ENCODE measurements around the gene TOMM40L.

TOMM40L gene

DNA sequence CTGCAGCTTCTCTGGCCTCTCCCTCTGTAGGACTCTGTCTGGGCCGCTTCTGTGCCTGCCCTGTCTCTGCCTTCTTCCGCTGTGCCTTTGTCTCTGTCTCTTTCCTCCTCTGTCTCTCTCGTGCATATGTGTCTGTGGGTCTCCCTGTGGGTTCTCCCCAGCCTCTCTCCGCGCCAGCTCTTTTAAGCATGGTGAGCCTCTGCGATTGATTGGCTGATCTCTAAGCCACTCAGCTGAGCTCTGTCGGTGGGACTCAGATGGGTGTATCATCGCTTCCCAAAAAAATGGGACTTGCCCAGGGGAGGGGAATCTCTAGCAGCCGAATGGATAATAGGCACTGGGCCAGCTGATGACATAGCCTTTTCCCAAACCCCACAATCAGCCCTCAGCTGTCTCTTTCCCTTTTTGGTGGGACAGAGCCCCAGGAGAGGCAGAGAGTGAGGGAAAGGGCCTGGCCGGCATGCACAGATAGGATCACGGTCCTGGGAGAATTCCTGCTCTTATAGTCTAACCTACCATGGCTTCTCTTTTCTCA lies 26.9 kb upstream of the TOMM40L start, which contains the start of gene ADAMTS4:
Gene ADAMTS4, minus strand, starts transcription at position 158 of the 535 bp plus-strand sequence. CDS start 427 bp downstream, outside the sequence.
- 0 out of 2 replicates have a peak, but pooled peaks have one; percentile 10 for TF ChIP-seq TAF1 (IDR thresholded peaks at IDR 0.05; ENCODE audit: borderline replicate concordance, insufficient read depth, low read length)
- TF ChIP-seq, protein P1, sequence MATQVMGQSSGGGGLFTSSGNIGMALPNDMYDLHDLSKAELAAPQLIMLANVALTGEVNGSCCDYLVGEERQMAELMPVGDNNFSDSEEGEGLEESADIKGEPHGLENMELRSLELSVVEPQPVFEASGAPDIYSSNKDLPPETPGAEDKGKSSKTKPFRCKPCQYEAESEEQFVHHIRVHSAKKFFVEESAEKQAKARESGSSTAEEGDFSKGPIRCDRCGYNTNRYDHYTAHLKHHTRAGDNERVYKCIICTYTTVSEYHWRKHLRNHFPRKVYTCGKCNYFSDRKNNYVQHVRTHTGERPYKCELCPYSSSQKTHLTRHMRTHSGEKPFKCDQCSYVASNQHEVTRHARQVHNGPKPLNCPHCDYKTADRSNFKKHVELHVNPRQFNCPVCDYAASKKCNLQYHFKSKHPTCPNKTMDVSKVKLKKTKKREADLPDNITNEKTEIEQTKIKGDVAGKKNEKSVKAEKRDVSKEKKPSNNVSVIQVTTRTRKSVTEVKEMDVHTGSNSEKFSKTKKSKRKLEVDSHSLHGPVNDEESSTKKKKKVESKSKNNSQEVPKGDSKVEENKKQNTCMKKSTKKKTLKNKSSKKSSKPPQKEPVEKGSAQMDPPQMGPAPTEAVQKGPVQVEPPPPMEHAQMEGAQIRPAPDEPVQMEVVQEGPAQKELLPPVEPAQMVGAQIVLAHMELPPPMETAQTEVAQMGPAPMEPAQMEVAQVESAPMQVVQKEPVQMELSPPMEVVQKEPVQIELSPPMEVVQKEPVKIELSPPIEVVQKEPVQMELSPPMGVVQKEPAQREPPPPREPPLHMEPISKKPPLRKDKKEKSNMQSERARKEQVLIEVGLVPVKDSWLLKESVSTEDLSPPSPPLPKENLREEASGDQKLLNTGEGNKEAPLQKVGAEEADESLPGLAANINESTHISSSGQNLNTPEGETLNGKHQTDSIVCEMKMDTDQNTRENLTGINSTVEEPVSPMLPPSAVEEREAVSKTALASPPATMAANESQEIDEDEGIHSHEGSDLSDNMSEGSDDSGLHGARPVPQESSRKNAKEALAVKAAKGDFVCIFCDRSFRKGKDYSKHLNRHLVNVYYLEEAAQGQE (IDR thresholded peaks at IDR 0.05; ENCODE audit: insufficient read depth in 1 of 2, low read depth in 2 of 2, low read length in 2 of 2): no peak
- TF ChIP-seq FOXP2 (optimal IDR thresholded peaks at IDR 0.05; ENCODE audit: borderline replicate concordance, extremely low read depth, extremely low read length, insufficient read depth): no peak
- peak; percentile 86; the same call in 1 of the 2 replicates for TF ChIP-seq POLR2AphosphoS5 (IDR thresholded peaks at IDR 0.05; ENCODE audit: low read depth, low read length)
- TF ChIP-seq SIN3A (IDR thresholded peaks at IDR 0.05; ENCODE audit: borderline replicate concordance, insufficient read depth, low read length): no peak

DNA sequence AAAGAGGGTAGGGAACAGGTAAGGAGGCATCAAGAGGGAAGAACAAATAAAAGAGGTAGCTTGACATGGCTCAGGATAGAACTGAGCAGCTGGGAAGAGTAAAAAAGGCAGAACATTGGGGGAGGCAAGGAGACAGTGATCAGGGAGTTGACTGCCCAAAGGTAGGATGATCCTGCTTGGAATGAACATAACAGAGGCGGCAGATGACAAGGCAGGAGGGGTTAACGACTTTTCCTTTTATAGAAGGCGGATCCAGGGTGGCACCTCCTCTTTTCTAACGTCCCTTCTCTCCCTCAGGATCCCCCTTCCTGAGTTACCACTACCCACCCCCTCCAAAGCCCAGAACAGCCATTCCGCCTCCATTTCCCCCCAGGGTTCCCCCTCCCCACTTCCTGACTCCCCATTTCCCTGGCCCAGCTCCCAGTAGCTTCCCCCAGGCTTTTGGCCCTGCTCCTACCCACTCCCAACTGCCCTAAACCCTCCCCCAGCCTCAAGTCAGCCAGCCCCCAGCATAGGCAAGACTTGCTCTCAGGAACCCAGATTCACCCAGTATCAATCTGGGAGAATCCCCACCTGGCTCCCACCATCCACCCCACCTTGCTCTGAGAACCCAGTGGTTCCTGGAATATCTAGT lies 26.2 kb upstream of the TOMM40L start:
- TF ChIP-seq TAF1 (IDR thresholded peaks at IDR 0.05; ENCODE audit: borderline replicate concordance, insufficient read depth, low read length) (no peak), SIN3A (IDR thresholded peaks at IDR 0.05; ENCODE audit: borderline replicate concordance, insufficient read depth, low read length) (no peak), FOXP2 (optimal IDR thresholded peaks at IDR 0.05; ENCODE audit: borderline replicate concordance, extremely low read depth, extremely low read length, insufficient read depth) (no peak), POLR2AphosphoS5 (IDR thresholded peaks at IDR 0.05; ENCODE audit: low read depth, low read length) (no peak)
- TF ChIP-seq, protein P1 (IDR thresholded peaks at IDR 0.05; ENCODE audit: insufficient read depth in 1 of 2, low read depth in 2 of 2, low read length in 2 of 2): no peak

DNA sequence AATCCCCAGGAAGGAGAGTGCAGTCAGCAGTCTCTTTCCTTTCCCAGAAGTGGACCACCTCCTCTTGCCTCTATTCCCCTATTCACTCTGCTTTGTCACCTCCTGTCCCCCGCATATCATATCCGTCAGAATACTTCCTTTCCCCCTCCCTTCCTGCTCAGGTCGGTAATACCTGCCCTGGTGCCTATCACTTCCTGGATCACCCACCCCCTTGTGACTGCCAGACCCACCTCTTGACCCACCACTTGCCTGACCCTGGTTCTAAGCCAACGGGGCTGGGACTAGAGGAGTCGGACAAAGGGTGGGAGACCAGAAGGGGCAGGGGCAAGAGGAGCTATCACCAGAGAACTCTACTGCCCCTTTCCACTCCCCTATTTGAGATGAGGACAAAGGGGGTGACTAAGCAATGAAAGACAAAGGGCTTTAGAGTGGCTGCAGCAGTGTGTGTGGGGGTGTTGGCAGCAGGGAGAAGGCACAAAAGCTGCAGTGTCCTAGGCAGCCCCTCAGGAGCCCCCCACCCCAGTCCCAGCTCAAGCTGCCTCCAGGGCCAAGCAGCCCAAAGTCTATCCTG lies 25.4 kb upstream of the TOMM40L start:
- TF ChIP-seq, protein P1 (IDR thresholded peaks at IDR 0.05; ENCODE audit: insufficient read depth in 1 of 2, low read depth in 2 of 2, low read length in 2 of 2): no peak
- TF ChIP-seq SIN3A (IDR thresholded peaks at IDR 0.05; ENCODE audit: borderline replicate concordance, insufficient read depth, low read length) (no peak), TAF1 (IDR thresholded peaks at IDR 0.05; ENCODE audit: borderline replicate concordance, insufficient read depth, low read length) (no peak), POLR2AphosphoS5 (IDR thresholded peaks at IDR 0.05; ENCODE audit: low read depth, low read length) (no peak), FOXP2 (optimal IDR thresholded peaks at IDR 0.05; ENCODE audit: borderline replicate concordance, extremely low read depth, extremely low read length, insufficient read depth) (no peak)

DNA sequence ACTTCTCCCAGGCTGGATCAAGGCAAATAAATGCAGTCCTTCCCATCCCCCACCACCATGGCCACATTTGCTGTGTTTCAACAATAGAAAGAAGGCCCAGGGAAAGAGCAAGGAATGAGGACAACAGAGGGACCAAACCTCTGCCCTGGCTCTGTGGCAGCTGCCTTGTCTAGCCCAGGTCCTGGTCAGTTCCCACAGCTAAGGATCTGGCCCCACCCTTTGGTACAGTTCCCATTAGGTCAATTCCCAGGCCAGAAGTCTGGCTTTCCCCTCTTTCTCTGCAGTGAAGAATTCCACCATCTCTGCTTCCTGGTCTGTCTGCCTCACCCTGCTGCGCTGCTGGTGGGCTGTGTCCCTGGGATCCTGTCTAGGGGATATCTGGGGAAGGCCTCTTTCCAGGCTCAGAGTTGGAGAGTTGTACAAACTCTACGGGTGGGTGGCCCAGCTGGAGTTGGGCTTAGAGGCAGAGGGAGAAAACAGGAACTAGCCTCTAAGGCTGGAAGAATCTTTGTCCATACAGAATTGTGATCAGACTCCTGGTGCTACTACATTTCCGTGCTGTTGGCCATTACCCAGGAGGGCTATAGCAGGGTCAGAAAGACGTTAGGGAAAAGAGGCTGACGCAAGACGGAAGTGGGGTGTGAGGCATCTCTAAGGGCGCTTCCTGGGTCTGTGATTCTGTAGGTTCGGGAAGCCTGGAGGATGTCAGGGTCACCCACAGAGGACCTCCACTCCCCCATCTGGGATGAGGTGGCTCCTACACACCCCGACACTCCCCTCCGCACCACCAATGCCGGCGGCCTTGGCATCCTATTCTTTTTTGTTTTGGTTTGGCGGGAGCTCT lies 24.6 kb upstream of the TOMM40L start:
- TF ChIP-seq TAF1 (IDR thresholded peaks at IDR 0.05; ENCODE audit: borderline replicate concordance, insufficient read depth, low read length) (no peak), SIN3A (IDR thresholded peaks at IDR 0.05; ENCODE audit: borderline replicate concordance, insufficient read depth, low read length) (no peak), POLR2AphosphoS5 (IDR thresholded peaks at IDR 0.05; ENCODE audit: low read depth, low read length) (no peak), FOXP2 (optimal IDR thresholded peaks at IDR 0.05; ENCODE audit: borderline replicate concordance, extremely low read depth, extremely low read length, insufficient read depth) (no peak)
- TF ChIP-seq, protein P1 (IDR thresholded peaks at IDR 0.05; ENCODE audit: insufficient read depth in 1 of 2, low read depth in 2 of 2, low read length in 2 of 2): no peak
